NCI-H187 treated with DMSO at 0.1 percent for 48 hours (cell line): ENCODE results near the gene MEGF8.

Experiments used
- DNase-seq: peaks from one replicate; lab custom pipeline; 2025; lab: John Stamatoyannopoulos, UW

MEGF8 gene

GRCh38 chr19:42325308-42325895 lies at the start of gene MEGF8:
TSS of gene MEGF8 (plus strand) at chr19:42325635. CDS start at chr19:42326244, 609 bp downstream.
- peak; percentile 98 for DNase-seq

DNA sequence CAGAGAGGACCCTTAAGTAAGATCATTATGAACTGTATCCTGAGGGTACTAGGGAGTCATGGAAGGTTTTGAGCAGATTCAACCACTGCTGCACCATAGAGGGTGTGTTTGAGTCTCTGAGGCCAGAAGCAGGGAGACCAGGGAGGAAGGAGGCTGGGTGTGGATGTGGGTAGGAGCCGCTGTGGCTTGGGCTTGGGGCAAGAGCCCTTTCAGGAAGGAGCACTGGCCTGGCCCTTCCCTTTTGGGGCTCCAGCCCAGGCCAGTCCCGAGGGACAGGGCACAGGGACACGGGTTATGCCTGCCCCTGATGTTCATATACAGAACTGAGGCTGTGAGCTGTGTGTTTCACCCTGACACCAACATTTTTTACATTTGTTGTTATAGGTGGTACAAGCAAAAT lies 49.2 kb upstream of the MEGF8 start:
- DNase-seq = no peak

GRCh38 chr19:42276821-42277220 lies 48.6 kb upstream of the MEGF8 start:
- DNase-seq = no peak

DNA sequence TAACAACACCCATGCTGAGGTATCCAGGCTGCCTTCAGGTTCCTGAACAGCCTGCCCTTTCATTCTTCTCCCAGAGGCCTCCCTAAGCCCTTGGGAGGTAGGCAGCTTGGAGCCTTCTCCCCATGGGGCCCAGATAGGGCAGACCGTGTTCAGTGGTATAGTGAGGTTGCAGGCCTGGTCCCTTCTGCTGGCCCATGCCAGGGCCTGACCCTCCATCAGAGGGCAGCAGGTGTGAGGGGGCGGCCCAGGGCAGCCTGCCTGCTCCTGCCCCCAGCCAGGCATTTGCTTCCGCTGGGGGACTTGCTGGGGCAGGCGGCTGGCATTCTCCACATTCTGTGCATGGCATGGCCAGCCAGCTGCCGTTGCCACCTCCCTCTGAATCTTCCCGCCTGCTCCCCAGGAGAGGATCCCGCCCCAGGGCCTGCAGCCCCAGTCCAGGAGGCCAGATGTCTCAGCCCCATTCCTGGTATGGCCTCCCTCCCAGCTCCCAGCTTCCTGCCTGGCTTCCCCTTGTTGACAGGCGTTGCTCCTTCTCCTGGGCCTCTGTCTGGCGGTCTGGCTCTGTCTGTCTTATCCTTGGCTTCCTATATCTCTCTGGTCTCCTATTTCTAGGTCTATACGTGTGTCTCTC lies 47.5 kb upstream of the MEGF8 start:
- no peak for DNase-seq

GRCh38 chr19:42278452-42279154 lies 46.8 kb upstream of the MEGF8 start:
- no peak for DNase-seq

GRCh38 chr19:42279155-42279901 lies 46.1 kb upstream of the MEGF8 start:
- DNase-seq = no peak

DNA sequence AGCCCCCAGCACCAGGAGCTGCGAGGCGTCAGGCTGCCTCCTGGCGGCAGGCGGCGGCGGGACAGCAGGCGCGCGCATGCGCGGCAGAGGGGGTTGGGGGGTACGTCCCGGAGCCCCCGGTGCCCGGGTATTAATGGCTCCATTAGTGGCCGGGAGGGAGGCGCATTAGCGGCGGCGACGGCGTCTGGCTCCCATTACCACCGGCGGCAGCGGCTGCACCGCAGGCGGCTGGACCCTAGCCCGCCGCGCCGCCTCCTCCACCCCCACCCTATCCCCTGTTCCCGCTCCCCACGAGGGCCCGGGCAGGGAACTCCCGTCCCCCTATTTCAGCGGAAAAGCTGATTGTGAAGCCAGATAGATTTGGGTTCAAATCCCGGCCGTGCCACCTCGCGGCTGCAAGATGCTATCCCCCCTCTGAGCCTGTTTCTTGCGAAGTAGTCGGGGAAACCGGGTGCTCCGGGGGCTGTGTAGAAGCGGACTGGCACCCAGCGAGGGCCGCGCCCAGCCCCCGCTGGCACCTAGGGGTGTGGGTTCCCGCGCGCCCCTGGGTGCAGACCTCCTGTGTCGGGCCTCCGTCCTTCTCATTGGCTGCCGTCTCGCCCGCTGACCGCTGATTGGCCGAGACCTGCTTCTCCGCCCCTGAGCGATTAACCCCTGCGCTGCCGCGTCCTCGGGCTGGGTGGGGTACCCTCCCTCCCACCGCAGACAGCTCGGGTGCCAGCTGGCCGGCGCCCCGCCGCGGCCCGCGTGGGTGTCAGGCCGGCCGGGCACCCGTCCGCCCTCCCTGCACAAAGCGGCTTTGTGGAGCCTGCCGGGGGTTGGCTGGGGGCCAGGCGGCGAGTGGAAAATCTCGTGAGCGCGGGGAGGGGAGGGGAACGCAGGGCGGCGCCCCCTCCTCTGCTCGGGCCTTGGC lies 45.3 kb upstream of the MEGF8 start:
- DNase-seq = peak; percentile 59

DNA sequence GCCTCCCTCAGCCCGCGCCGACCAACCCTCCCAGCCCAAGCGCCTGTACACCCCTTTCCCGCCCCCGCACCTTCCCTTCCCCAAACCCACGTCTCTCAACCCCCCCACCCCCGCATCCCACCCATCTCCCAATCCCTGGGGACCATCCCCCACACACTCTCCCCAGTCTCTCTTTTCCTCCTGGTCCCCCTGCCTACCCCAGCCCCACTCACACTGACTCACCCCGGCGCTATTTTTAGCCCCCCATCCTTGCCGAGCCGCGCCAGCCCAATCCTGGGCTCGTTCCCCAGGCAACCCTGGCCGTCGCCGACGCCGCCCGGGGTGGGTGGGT lies 44.7 kb upstream of the MEGF8 start:
- DNase-seq = no peak

GRCh38 chr19:42281146-42281826 lies 44.1 kb upstream of the MEGF8 start:
- no peak for DNase-seq

- no peak for DNase-seq
Observed at GRCh38 chr19:42281827-42282762, 43.3 kb upstream of the MEGF8 start.

DNA sequence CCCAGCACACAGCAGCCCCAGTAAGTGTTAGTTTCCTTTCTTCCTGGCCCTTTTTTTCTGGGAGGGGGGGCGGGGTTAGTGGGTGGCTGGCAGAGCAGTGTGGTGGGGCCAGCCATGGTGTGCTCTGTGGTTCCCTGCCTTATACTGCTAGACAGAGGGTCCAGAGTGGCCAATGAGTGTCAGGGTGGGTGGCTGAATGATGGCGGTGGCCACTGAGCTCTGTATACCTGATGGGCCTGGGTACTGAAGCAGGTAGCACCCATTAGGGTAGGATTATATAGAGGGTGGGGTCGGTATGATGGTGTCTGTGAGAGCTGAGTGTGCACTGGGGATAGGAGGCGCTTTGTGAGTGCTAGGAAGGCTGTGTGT lies 42.6 kb upstream of the MEGF8 start:
- DNase-seq = no peak

GRCh38 chr19:42283188-42284065 lies 42.0 kb upstream of the MEGF8 start:
- DNase-seq = peak; percentile 71

- DNase-seq = no peak
Observed at GRCh38 chr19:42284066-42284501, 41.4 kb upstream of the MEGF8 start.

DNA sequence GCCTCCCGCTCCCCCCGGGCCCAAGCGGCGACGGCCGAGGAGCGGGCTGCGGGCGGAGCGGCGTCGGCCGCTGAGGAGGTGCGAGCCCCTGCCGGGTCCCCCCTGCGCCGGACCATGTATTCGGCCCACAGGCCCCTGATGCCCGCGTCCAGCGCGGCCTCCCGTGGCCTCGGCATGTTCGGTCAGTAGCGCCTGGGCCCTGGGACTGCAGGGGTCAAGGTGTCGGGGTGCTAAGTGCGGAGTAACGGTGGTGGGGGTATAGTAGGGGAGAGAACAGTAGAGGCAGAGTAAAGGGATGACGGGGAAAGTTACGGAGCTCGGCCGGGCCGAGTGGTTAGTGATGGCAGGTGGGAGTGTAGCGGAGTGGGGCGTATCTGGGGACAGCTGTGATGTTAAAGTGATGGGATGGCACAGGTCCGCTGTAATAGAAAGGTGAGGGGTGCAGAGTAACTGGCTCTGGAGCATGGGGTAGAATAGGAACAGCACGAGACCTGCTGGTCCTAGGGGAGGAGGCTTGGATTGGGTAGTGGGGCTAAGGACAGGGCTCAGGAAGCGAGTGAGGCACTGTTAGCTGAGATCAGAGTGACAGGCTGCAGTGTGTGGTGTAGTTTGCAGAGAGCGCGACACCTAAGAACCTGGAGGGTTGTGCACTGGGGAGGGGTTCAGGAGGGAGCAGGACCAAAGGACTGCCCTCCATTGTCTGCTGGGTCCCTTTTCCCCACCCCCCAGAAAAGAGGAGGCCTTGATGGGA lies 40.7 kb upstream of the MEGF8 start:
- no peak for DNase-seq

DNA sequence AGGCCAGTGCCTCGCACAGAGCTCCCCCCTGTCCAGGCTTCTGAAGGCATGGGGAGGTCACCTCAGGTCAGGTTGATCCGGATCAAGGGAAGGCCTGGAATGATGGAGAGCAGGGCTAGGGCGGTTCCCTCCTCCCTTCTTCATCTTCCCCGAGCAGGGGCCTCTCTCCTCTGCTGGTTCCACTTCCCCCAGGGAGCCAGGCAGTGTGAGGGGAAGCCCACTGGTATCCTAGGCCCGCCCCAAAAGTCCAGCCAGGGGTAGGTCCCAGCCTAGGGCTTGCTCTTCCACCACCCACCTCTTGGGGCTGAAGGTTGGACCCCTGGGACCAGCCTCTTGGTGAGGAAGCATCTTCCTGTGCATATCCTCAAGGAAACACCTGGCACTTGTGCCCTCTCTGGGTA lies 39.9 kb upstream of the MEGF8 start:
- DNase-seq = no peak

GRCh38 chr19:42285988-42286348 lies 39.5 kb upstream of the MEGF8 start:
- DNase-seq = no peak

- DNase-seq = no peak
Observed at GRCh38 chr19:42286349-42287016, 39.0 kb upstream of the MEGF8 start.
